Ovary (tissue), 9 donors: Measurements from ENCODE around the gene FGGY. TPM values are rescaled to one million over a fixed set of nuclear protein-coding genes. Genes with fewer than 3 reads are reported as not detected.
"Not testable (repeated sequence)": the region's sequence is repeated elsewhere in the genome, so short reads cannot be mapped to it uniquely, and the experiment has no call there.

Source experiments
- DNase-seq, 5 donors: peaks; one replicate each; pipeline ENCODE4 v3.0.0-alpha.2; 2019 to 2020
- H3K27ac ChIP-seq, 2 donors: fragments of 200-600 bp; one replicate each; pipeline versions ENCODE4 v1.5.1 to v1.8.0; 2019 to 2022
- H3K27me3 ChIP-seq: fragments of 200-600 bp; one replicate; pipeline ENCODE4 v1.8.0; 2022
- H3K36me3 ChIP-seq: fragments of 200-600 bp; sonication (generic); one replicate; pipeline ENCODE4 v1.5.1; 2019
- H3K4me1 ChIP-seq: one replicate; pipeline ENCODE4 v1.8.1; 2013; ENCODE audit warnings: mild to moderate bottlenecking, moderate library complexity; ENCODE audit not compliant: insufficient read depth
- H3K4me3 ChIP-seq: fragments of 200-600 bp; sonication (generic); one replicate; pipeline ENCODE4 v1.5.1; 2017
- H3K9me3 ChIP-seq, 2 donors: fragments of 200-600 bp in 1 of 2; sonication (generic) in 1 of 2; one replicate each; pipeline versions ENCODE4 v1.5.1 to v1.8.1; 2013 to 2019; ENCODE audit warnings: mild to moderate bottlenecking in 1 of 2, moderate library complexity in 1 of 2
- CTCF ChIP-seq, 3 donors: fragments of 450-650 bp in 2 of 3; fragments of 200-600 bp in 1 of 3; IDR thresholded peaks; one replicate each; pipeline versions ENCODE4 v1.5.1 to v1.8.0; 2016 to 2022; ENCODE audit warnings: antibody characterized with exemption in 3 of 3, mild to moderate bottlenecking in 1 of 3
- EP300 ChIP-seq: sonication (generic); formaldehyde crosslinking; IDR thresholded peaks from one replicate; pipeline ENCODE4 v1.6.1; 2017; ENCODE audit warnings: antibody characterized with exemption
- POLR2A ChIP-seq: fragments of 450-650 bp; IDR thresholded peaks from one replicate; pipeline ENCODE4 v1.6.1; 2017; ENCODE audit warnings: antibody characterized with exemption, mild to moderate bottlenecking, moderate library complexity
- WGBS, 3 donors: extraction: QIAGEN DNeasy Blood & Tissue Kit in 1 of 3; methylation state at CpG; one replicate each; pipeline versions ENCODE4 v1.1.5 to v1.1.7; 2013 to 2017; 5-methylcytosine and 5-hydroxymethylcytosine counted together
- intact Hi-C, 4 donors: fragments of 100-400 bp; cut with DNase I; formaldehyde crosslinking; loops; one replicate each; pipeline versions ENCODE4 v1.11.0 to v1.15.1; 2022 to 2023
- polyA plus RNA-seq, 2 donors: library from polyadenylated mRNA; stranded (reverse); fragments of 200-250 nt in 1 of 2; fragments of 350-450 nt in 1 of 2; fragmentation: Illumina TruSeq in 1 of 2; extraction: RNeasy Lipid Tissue Mini Kit (QIAGEN cat#74804) in 1 of 2; gene quantifications; one replicate each; pipeline ENCODE4 v1.2.3, GENCODE V29; 2013 to 2014
- total RNA-seq, 7 donors: library from RNA; depleted of rRNA in 2 of 7; stranded (reverse); fragments of >200 nt in 2 of 7; fragmentation: NEBNext Ultra II Directional in 3 of 7; extraction: Animal tissue kit (Norgen Biotek cat#: 25700) in 3 of 7; gene quantifications; one replicate each; pipeline versions ENCODE4 v1.1.0 to v1.2.4, GENCODE V29; 2016 to 2023
- donor health status: DM: no; HTN: no; CAD: no; lungs with moderate emphysema.
- donor health status: DM: no; HTN: no; CAD: no.
- donor health status: Bipolar disorder and iron deficiency.
- donor health status: DM: yes; HTN: yes; CAD: no.
- donor health status: DM: no; HTN: no; CAD: no.
- donor health status: DM: yes; HTN: yes; CAD: no.

FGGY gene
- total and polyA plus RNA-seq, 9 donors: 7.9 to 62.0 (median 44.7) TPM

GRCh38 chr1:59643526-59643925 lies 346.6 kb downstream of the FGGY start:
- no peaks in the 10 kb centered on the region for H3K9me3 ChIP-seq
- 96 to 100% (median 97%) methylated on average over 1 of the region's 1 CpG for WGBS, 3 donors
- DNase-seq: no peak
- peak overlapping the region in 1 of 2 donors; percentile 15 for H3K27ac ChIP-seq
- no peaks in the 10 kb centered on the region for H3K36me3 ChIP-seq
- intact Hi-C loops: no loop called here
- TF ChIP-seq CTCF (IDR thresholded peaks at IDR 0.05) (no peak), EP300 (no peak), POLR2A (no peak)
- peaks cover 10% of the 10 kb centered on the region for H3K4me1 ChIP-seq
- no peaks in the 10 kb centered on the region for H3K27me3 ChIP-seq
- no peak overlapping the region for H3K4me3 ChIP-seq

- DNase-seq: peak in 3 of 5 donors; percentile 37 to 59 (median 46)
- Histone ChIP-seq H3K27me3 (no peaks in the 10 kb centered on the region), H3K9me3 (no peaks in the 10 kb centered on the region), H3K4me1 (peaks cover 10% of the 10 kb centered on the region), H3K36me3 (no peaks in the 10 kb centered on the region), H3K27ac (peak overlapping the region in 1 of 2 donors; percentile 75), H3K4me3 (no peak overlapping the region)
- TF ChIP-seq POLR2A: no peak
- TF ChIP-seq EP300: no peak
- TF ChIP-seq CTCF (IDR thresholded peaks at IDR 0.05): no peak
- 8 to 28% (median 9%) methylated on average over 2 of the region's 2 CpGs for WGBS, 3 donors
- intact Hi-C loops: no loop called here
Measured at GRCh38 chr1:59645893-59646292, 349.0 kb downstream of the FGGY start.

GRCh38 chr1:59653142-59653958 lies 356.5 kb downstream of the FGGY start:
- WGBS, 3 donors: 89 to 94% (median 91%) methylated on average over 22 to 27 of the region's 30 CpGs
- H3K4me1 ChIP-seq, H3K9me3 ChIP-seq, intact Hi-C loops, H3K36me3 ChIP-seq, H3K27me3 ChIP-seq, H3K4me3 ChIP-seq, DNase-seq, H3K27ac ChIP-seq: not testable (repeated sequence)

- H3K36me3 ChIP-seq: no peaks in the 10 kb centered on the region
- no peak for TF ChIP-seq CTCF (IDR thresholded peaks at IDR 0.05)
- H3K9me3 ChIP-seq: no peaks in the 10 kb centered on the region
- no peaks in the 10 kb centered on the region for H3K27me3 ChIP-seq
- intact Hi-C loops: no loop called here
- no peak overlapping the region for H3K4me3 ChIP-seq
- WGBS, 3 donors: 95 to 100% (median 99%) methylated on average over 2 of the region's 2 CpGs
- H3K4me1 ChIP-seq: no peaks in the 10 kb centered on the region
- H3K27ac ChIP-seq: no peak overlapping the region
- no peak for DNase-seq
Measured at GRCh38 chr1:59653968-59654367, 357.1 kb downstream of the FGGY start.

- H3K27me3 ChIP-seq: no peaks in the 10 kb centered on the region
- WGBS, 3 donors: 93 to 98% (median 93%) methylated on average over 3 of the region's 3 CpGs
- intact Hi-C loops: no loop called here
- H3K4me1 ChIP-seq: no peaks in the 10 kb centered on the region
- TF ChIP-seq CTCF (IDR thresholded peaks at IDR 0.05) (no peak), POLR2A (no peak), EP300 (no peak)
- no peaks in the 10 kb centered on the region for H3K9me3 ChIP-seq
- DNase-seq: no peak
- H3K36me3 ChIP-seq: no peaks in the 10 kb centered on the region
- H3K4me3 ChIP-seq: no peak overlapping the region
- H3K27ac ChIP-seq: no peak overlapping the region
Measured at GRCh38 chr1:59657873-59658465, 361.1 kb downstream of the FGGY start.
